GM23248 (cell line): Measurements from ENCODE around the gene XRN2. TPM values are rescaled to one million over a fixed set of nuclear protein-coding genes. Genes with fewer than 3 reads are reported as not detected.

ENCODE experiments used
- DNase-seq: peaks from one replicate; pipeline ENCODE4 v3.0.0-alpha.2; 2015
- H2AFZ ChIP-seq: fragments of 200-600 bp; sonication (generic); 2 replicates; pipeline ENCODE4 v1.6.1; 2016; ENCODE audit warnings: antibody characterized with exemption
- H3F3A ChIP-seq: fragments of 200-600 bp; sonication (generic); 2 replicates; pipeline ENCODE4 v1.6.1; 2016; ENCODE audit warnings: mild to moderate bottlenecking, antibody characterized with exemption, mixed run types; ENCODE audit not compliant: insufficient read depth
- H3K27ac ChIP-seq: fragments of 200-600 bp; sonication (generic); 2 replicates; pipeline ENCODE4 v1.5.1; 2016; ENCODE audit warnings: mild to moderate bottlenecking
- H3K27me3 ChIP-seq: fragments of 200-600 bp; sonication (generic); replicated peaks from 2 replicates; pipeline ENCODE4 v1.6.1; 2016; ENCODE audit warnings: mild to moderate bottlenecking; ENCODE audit not compliant: insufficient read depth
- H3K36me3 ChIP-seq: fragments of 200-600 bp; sonication (generic); 2 replicates; pipeline ENCODE4 v1.6.1; 2016; ENCODE audit warnings: low read depth, mild to moderate bottlenecking
- H3K4me1 ChIP-seq: fragments of 200-600 bp; sonication (generic); 2 replicates; pipeline ENCODE4 v1.6.1; 2016; ENCODE audit warnings: mild to moderate bottlenecking; ENCODE audit not compliant: insufficient read depth
- H3K4me2 ChIP-seq: fragments of 200-600 bp; sonication (generic); one replicate; pipeline ENCODE4 v1.6.1; 2016; ENCODE audit warnings: mild to moderate bottlenecking; ENCODE audit not compliant: unreplicated experiment
- H3K4me3 ChIP-seq: fragments of 200-600 bp; sonication (generic); 2 replicates; pipeline ENCODE4 v1.5.1; 2016; ENCODE audit warnings: mild to moderate bottlenecking
- H3K79me2 ChIP-seq: fragments of 200-600 bp; sonication (generic); 2 replicates; pipeline ENCODE4 v1.6.1; 2016; ENCODE audit warnings: mild to moderate bottlenecking; ENCODE audit not compliant: insufficient read depth
- H3K9ac ChIP-seq: fragments of 200-600 bp; sonication (generic); 2 replicates; pipeline ENCODE4 v1.6.1; 2016; ENCODE audit warnings: mild to moderate bottlenecking
- H3K9me2 ChIP-seq: fragments of 200-600 bp; sonication (generic); 2 replicates; pipeline ENCODE4 v1.6.1; 2016; ENCODE audit warnings: mixed run types, mild to moderate bottlenecking, moderate library complexity; ENCODE audit not compliant: insufficient read depth
- H3K9me3 ChIP-seq: fragments of 200-600 bp; sonication (generic); one replicate; pipeline ENCODE4 v1.6.1; 2017; ENCODE audit warnings: low read depth
- H4K20me1 ChIP-seq: fragments of 200-600 bp; sonication (generic); 2 replicates; pipeline ENCODE4 v1.6.0; 2016; ENCODE audit not compliant: insufficient read depth
- EZH2 ChIP-seq: fragments of 200-600 bp; sonication (generic); IDR thresholded peaks from 2 replicates; pipeline ENCODE4 v1.6.1; 2018; ENCODE audit warnings: antibody characterized with exemption, mild to moderate bottlenecking; ENCODE audit not compliant: insufficient read depth, poor library complexity, severe bottlenecking
- EZH2phosphoT487 ChIP-seq: fragments of 200-600 bp; sonication (generic); IDR thresholded peaks from 2 replicates; pipeline ENCODE4 v1.6.1; 2018; ENCODE audit warnings: antibody characterized with exemption, moderate library complexity, mild to moderate bottlenecking, low read depth; ENCODE audit not compliant: insufficient read depth
- WGBS, 2 experiments: methylation state at CpG; one replicate each; pipeline ENCODE4 v1.1.6; 2015 to 2017; ENCODE audit warnings: low lambda C conversion rate in 2 of 2, low coverage in 1 of 2; ENCODE audit errors: missing lambda C conversion rate in 2 of 2; 5-methylcytosine and 5-hydroxymethylcytosine counted together
- in situ Hi-C: fragments of 300-500 bp; cut with MboI; formaldehyde crosslinking; loops from 2 replicates; pipeline ENCODE4 v1.15.0; 2020
- polyA plus RNA-seq: library from polyadenylated mRNA; unstranded; fragments of >200 nt; fragmentation: Nextera tagmentation; extraction: Ambion mirVana; gene quantifications from 2 replicates; pipeline ENCODE4 v1.2.1, GENCODE V29; 2016
- total RNA-seq: library from RNA; depleted of rRNA; stranded (reverse); fragments of >200 nt; shearing (Covaris generic); gene quantifications from 2 replicates; pipeline ENCODE4 v1.2.3, GENCODE V29; 2014

XRN2 gene
- total and polyA plus RNA-seq, 2 experiments from 2014 or later, result 55.0 to 78.9 TPM

DNA sequence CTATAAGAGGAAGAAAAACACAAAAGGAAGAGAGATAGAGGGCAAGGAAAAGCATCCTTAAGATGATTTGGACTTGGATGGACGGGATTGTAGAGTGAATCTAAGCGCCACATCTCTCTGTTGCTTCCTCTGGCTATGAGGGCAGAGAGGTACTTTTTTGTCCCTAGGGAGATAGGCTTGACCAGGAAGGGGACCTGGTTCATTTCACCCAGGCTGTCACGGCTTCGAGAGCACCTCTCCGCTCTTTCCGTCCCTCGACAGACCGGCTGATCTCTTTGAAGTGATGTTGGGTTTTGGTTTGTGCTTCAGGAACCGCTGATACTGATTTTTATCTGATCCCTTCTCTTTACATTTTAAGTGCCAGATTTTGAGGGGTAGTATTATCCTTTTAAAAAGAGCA lies 74.6 kb downstream of the XRN2 start:
- in situ Hi-C loops, result no loop called here
- no peaks in the 10 kb centered on the region for H3K27me3 ChIP-seq
- peaks cover 92% of the 10 kb centered on the region for H3K79me2 ChIP-seq
- H3K4me3 ChIP-seq, result no peak overlapping the region
- no peak overlapping the region for H3K4me2 ChIP-seq
- DNase-seq, result no peak
- no peak for TF ChIP-seq EZH2phosphoT487
- TF ChIP-seq EZH2, result no peak
- no peaks in the 10 kb centered on the region for H3K9me3 ChIP-seq
- no peak overlapping the region for H2AFZ ChIP-seq
- WGBS, 2 experiments, result 87 to 91% methylated on average over 9 of the region's 9 CpGs
- no peaks in the 10 kb centered on the region for H3K9me2 ChIP-seq
- 0 out of 2 replicates have a peak, but pooled peaks cover 2% of the 10 kb centered on the region for H3K4me1 ChIP-seq
- H3K36me3 ChIP-seq, result peaks cover 14% of the 10 kb centered on the region; the same call in 1 of the 2 replicates
- 0 out of 2 replicates have a peak, but pooled peaks cover 2% of the 10 kb centered on the region for H4K20me1 ChIP-seq
- no peak overlapping the region for H3K27ac ChIP-seq
- peaks cover 19% of the 10 kb centered on the region; the same call in 1 of the 2 replicates for H3F3A ChIP-seq
- H3K9ac ChIP-seq, result no peak overlapping the region

DNA sequence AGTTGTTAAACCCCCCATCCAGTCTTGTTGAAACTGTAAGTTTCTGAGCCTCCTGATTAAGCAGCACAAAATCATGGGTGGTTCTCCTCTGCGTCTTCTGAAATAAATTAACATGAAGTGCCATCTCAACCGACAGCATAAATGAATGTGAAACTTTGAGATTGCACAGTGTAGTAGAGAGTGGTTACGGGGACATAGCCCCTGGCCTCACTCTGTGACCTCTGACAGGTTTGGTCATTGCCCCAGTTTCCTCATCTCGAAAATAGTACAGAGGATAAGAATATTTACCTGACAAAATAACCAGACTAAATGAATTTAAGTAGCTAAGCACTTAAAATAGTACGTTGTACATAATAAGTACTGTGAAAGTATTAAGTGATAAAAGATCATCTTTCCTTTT lies 75.1 kb downstream of the XRN2 start:
- in situ Hi-C loops, result no loop called here
- Histone ChIP-seq H3K36me3 (peaks cover 17% of the 10 kb centered on the region; the same call in 1 of the 2 replicates), H3K27ac (no peak overlapping the region), H3K9me3 (no peaks in the 10 kb centered on the region), H3K9me2 (no peaks in the 10 kb centered on the region), H2AFZ (no peak overlapping the region), H3K9ac (no peak overlapping the region), H3F3A (peaks cover 19% of the 10 kb centered on the region; the same call in 1 of the 2 replicates), H4K20me1 (0 out of 2 replicates have a peak, but pooled peaks cover 2% of the 10 kb centered on the region), H3K4me1 (0 out of 2 replicates have a peak, but pooled peaks cover 2% of the 10 kb centered on the region), H3K27me3 (no peaks in the 10 kb centered on the region), H3K4me2 (no peak overlapping the region), H3K79me2 (peaks cover 86% of the 10 kb centered on the region), H3K4me3 (no peak overlapping the region)
- WGBS, 2 experiments, result 75 to 78% methylated on average over 5 of the region's 5 CpGs
- no peak for DNase-seq
- TF ChIP-seq EZH2 (no peak), EZH2phosphoT487 (no peak)

DNA sequence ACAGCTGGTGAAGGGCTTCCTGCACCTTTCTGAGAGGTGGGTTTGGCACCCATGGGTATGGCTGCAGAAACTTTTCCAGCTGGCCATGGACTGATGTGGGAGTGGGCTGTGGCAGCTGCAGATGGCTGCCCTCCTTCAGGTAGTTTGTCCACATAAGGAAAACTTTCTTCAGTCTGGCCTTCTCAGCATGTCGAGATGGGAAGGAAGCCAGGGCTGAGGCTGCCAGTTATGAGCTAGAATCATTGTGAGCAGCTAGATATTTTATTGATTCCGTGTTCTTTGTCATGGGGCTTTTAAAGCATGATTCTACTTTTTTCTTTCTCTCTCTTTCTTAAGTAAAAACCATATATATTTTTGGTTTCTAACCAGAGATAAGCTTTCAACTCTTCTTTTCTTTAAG lies 77.6 kb downstream of the XRN2 start:
- Histone ChIP-seq H3K4me1 (0 out of 2 replicates have a peak, but pooled peaks cover 2% of the 10 kb centered on the region), H3K79me2 (peaks cover 62% of the 10 kb centered on the region), H3K4me3 (no peak overlapping the region), H3K4me2 (no peak overlapping the region), H4K20me1 (0 out of 2 replicates have a peak, but pooled peaks cover 2% of the 10 kb centered on the region), H2AFZ (no peak overlapping the region), H3F3A (peaks cover 15% of the 10 kb centered on the region; the same call in 1 of the 2 replicates), H3K9me2 (no peaks in the 10 kb centered on the region), H3K27me3 (no peaks in the 10 kb centered on the region), H3K9me3 (no peaks in the 10 kb centered on the region), H3K9ac (no peak overlapping the region), H3K27ac (no peak overlapping the region), H3K36me3 (peaks cover 37% of the 10 kb centered on the region; the same call in 1 of the 2 replicates)
- DNase-seq, result no peak
- in situ Hi-C loops, result no loop called here
- TF ChIP-seq EZH2, result no peak
- TF ChIP-seq EZH2phosphoT487, result no peak
- WGBS, 2 experiments, result 55 to 57% methylated on average over 2 of the region's 2 CpGs

DNA sequence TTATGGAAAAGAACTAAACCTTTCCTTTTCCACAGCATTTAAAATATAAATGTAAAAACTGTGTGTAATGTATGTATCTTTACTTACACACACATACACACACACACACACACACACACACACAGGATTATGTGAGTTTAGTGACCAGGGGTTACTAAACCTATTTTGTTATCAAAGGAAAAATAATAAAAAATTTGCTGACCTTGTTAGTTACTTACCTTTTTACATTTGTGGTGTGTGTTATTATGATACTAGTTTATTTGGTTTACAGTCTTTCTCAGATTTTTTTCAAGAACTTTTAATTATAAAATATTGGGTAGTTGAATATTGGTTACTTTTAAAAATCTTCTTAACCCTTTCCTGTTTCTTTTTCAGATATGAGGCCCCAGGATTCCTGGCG lies 78.5 kb downstream of the XRN2 start:
- Histone ChIP-seq H4K20me1 (0 out of 2 replicates have a peak, but pooled peaks cover 2% of the 10 kb centered on the region), H3K36me3 (peaks cover 41% of the 10 kb centered on the region), H3K9me3 (no peaks in the 10 kb centered on the region), H3K4me1 (0 out of 2 replicates have a peak, but pooled peaks cover 2% of the 10 kb centered on the region), H2AFZ (no peak overlapping the region), H3K9me2 (no peaks in the 10 kb centered on the region), H3K4me3 (no peak overlapping the region), H3K4me2 (no peak overlapping the region), H3F3A (peaks cover 15% of the 10 kb centered on the region; the same call in 1 of the 2 replicates), H3K9ac (no peak overlapping the region), H3K27ac (no peak overlapping the region), H3K79me2 (peaks cover 53% of the 10 kb centered on the region), H3K27me3 (no peaks in the 10 kb centered on the region)
- no peak for DNase-seq
- 95 to 98% methylated on average over 1 of the region's 1 CpG for WGBS, 2 experiments
- no peak for TF ChIP-seq EZH2
- no peak for TF ChIP-seq EZH2phosphoT487
- in situ Hi-C loops, result no loop called here
